Activated T-helper 1 cell treated with anti-CD3 and anti-CD28 coated beads, Interleukin-12 subunit alpha, Interleukin-12 subunit beta, Interleukin-2, Interleukin-4 antibody, amounts not matched to agents 30 ng/mL and 10 ng/mL and 1 ng/mL, durations not matched to agents 14 hours and 24 hours and 36 hours (primary cell): ENCODE data around the gene FBXO48. TPM values are rescaled to one million over a fixed set of nuclear protein-coding genes. Genes with fewer than 3 reads are reported as not detected.

ENCODE experiments used
- DNase-seq: peaks from one replicate; pipeline ENCODE4 v3.0.0; 2021; ENCODE audit warnings: low spot score
- H3K27ac Mint-ChIP-seq: one replicate; pipeline ENCODE4 v1.8.0; 2021; ENCODE audit warnings: mild to moderate bottlenecking, mixed read lengths
- H3K27me3 Mint-ChIP-seq: one replicate; pipeline ENCODE4 v1.8.0; 2022; ENCODE audit warnings: mild to moderate bottlenecking, moderate library complexity, mixed read lengths; ENCODE audit not compliant: insufficient read depth
- H3K36me3 Mint-ChIP-seq: one replicate; pipeline ENCODE4 v1.8.0; 2021; ENCODE audit warnings: low read depth, mixed read lengths
- H3K4me1 Mint-ChIP-seq: one replicate; pipeline ENCODE4 v1.8.0; 2021; ENCODE audit warnings: low read depth, mixed read lengths
- H3K4me3 Mint-ChIP-seq: one replicate; pipeline ENCODE4 v1.8.0; 2021; ENCODE audit warnings: mild to moderate bottlenecking, moderate library complexity, mixed read lengths
- H3K9me3 Mint-ChIP-seq: one replicate; pipeline ENCODE4 v1.8.0; 2021; ENCODE audit warnings: mixed read lengths
- intact Hi-C: fragments of 100-400 bp; cut with micrococcal nuclease; formaldehyde crosslinking; loops from one replicate; pipeline ENCODE4 v1.15.1; 2024
- total RNA-seq: library from RNA; stranded (reverse); gene quantifications from 2 replicates; pipeline ENCODE4 v1.2.3, GENCODE V29; 2022

The FBXO48 gene
- total RNA-seq, 1 donor from 2014 or later, result 1.4 TPM

DNA sequence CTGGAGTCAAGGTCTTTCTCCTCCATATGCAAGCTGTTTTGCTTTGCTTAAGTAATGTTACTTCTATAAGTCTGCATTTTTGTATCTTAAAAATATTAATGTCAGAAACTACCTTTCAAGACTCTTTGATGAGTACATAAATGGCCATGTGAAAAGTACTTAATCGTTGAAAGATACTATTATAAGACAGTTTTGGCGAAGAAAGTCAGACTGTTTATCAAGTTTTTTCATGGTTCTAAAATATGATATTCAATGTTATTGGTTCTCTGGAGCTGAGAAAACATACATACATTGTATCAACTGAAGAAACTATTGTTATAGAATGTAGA is 25.1 kb downstream of the FBXO48 start:
- Mint-ChIP-seq H3K27me3 (peaks cover 10% of the 10 kb centered on the region), H3K27ac (no peak overlapping the region), H3K9me3 (no peaks in the 10 kb centered on the region), H3K36me3 (no peaks in the 10 kb centered on the region), H3K4me3 (no peak overlapping the region), H3K4me1 (peaks cover 31% of the 10 kb centered on the region)
- no peak for DNase-seq
- intact Hi-C loops, result loop anchor here (1.0 to 2.0 kb wide), 10 partner anchors 18 to 320 kb away; partner anchors contain the start of genes APLF and FBXO48

DNA sequence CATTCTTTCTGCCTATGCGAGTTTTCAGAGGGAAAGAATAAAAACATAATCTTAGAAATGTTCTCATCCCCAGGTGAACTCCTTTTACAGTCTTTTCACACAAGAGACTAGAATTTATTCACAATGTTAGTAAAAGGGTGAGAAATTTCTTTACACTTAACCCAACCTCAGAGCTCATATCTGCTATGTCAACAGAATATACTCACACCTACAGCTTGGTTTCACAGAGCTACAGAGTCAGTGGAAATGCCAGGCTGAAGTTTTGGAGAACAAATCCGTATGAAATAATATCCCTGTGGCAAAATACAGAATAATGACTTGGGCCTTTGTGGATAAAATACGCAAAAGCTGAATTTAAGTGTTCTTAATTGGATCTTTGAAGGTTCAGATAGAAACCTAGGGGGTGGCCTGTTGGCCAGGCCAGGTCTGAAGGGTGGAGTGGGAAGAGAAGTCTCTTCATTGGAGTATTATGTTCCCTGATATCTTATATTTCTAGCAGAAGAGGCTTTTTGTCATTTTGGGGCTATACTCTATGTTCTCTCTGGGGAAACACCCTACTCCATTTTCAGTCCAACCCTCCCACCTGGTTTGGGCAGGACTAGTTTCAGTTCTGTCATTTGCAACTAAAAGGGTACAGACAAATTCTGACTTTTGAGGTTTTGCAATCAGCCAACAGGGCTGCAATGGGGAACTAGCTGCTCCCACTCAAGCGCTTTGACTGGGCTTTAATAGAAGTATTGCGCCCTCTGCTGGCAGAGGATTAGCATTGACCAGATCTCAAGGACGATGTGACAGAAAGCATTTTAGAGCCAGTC is 25.7 kb downstream of the FBXO48 start:
- H3K36me3 Mint-ChIP-seq, result no peaks in the 10 kb centered on the region
- intact Hi-C loops, result loop anchor here (1.0 to 2.0 kb wide), 10 partner anchors 17 to 319 kb away; partner anchors contain the start of genes APLF and FBXO48
- H3K27me3 Mint-ChIP-seq, result peaks cover 10% of the 10 kb centered on the region
- H3K9me3 Mint-ChIP-seq, result no peaks in the 10 kb centered on the region
- DNase-seq, result peak; percentile 76
- H3K27ac Mint-ChIP-seq, result peak overlapping the region; percentile 88
- H3K4me3 Mint-ChIP-seq, result peak overlapping the region; percentile 55
- H3K4me1 Mint-ChIP-seq, result peaks cover 31% of the 10 kb centered on the region

DNA sequence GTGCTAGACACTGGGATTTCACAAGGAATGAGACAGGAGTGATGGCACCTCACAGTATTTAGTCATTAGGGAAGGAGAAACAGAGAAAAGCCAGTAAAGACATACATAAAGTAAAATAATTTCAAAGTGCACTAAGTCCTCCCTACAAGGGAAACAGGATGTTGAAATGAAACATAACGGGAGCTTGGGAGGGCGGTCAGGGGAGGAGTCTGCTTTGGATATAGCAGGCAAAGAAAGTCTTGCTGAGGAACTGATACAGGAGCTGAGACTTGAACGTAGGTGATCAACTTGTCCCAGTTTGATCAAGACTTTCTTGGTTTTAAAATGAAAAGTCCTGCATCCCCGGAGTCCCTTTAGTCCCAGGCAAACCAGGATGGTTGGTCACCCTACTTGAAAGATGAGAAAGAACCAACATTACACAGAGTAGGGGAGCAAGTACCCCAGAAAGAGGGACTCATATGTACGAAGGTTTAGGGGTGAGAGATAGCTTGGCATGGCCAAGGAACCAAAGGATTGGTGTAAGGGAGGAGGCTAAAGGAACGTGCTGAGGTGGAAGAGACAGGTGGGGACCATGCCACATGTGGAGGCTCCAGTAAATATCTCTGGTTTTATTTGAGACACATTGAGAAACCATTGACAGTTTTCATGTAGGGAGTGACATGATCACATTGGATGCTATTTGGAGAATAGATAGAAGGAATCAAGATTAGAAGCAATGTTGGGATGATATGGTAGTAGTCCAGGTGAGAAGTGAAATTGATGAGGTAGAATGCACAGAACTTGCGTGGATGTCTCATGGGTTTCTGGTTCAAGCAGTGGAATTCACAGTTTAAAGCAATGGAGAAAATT is 28.4 kb downstream of the FBXO48 start:
- no peak overlapping the region for H3K4me3 Mint-ChIP-seq
- intact Hi-C loops, result no loop called here
- H3K9me3 Mint-ChIP-seq, result no peaks in the 10 kb centered on the region
- H3K27me3 Mint-ChIP-seq, result peaks cover 4% of the 10 kb centered on the region
- no peak overlapping the region for H3K27ac Mint-ChIP-seq
- H3K4me1 Mint-ChIP-seq, result peaks cover 31% of the 10 kb centered on the region
- H3K36me3 Mint-ChIP-seq, result peaks cover 1% of the 10 kb centered on the region
- DNase-seq, result no peak

DNA sequence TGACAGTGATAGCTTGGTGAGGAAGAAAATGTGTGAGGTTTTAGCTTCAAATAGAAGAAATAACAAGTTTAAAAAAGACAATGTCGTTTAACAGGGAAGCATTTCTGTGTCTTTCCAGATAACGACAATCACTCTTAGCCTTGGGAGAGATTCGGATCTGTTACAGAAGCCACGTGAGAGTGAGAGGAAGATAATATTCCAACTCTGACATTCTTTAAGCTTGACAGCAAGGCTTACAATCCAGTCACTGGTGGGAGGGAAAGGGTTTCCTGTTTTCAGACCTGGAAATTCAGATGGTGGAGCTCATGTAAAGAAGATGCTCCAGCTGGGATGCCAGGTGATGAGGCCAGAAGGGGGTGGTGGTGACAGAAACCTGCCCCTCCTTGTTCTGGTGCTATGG is 30.8 kb downstream of the FBXO48 start:
- H3K27me3 Mint-ChIP-seq, result peaks cover 4% of the 10 kb centered on the region
- DNase-seq, result no peak
- H3K4me1 Mint-ChIP-seq, result peaks cover 23% of the 10 kb centered on the region
- no peak overlapping the region for H3K27ac Mint-ChIP-seq
- peaks cover 1% of the 10 kb centered on the region for H3K36me3 Mint-ChIP-seq
- H3K9me3 Mint-ChIP-seq, result no peaks in the 10 kb centered on the region
- intact Hi-C loops, result no loop called here
- H3K4me3 Mint-ChIP-seq, result no peak overlapping the region

DNA sequence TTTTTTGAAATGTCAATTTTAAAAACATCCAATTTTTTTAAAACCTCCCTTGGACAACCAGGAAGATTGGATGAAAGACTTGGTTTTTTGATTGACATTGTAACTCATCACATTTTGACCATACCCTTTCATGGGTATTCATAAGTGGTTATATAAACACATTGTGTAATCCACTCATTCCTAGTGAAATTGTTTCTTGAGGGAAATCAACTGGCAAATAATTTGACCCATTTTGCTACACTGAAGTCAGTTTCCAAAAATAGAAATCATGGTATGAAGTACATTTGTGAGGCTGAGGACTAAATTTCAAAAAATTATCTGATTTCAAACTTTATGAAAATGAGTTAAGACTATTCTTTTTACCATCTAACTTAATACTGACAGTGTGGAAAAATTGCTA is 31.5 kb downstream of the FBXO48 start:
- DNase-seq, result no peak
- H3K9me3 Mint-ChIP-seq, result no peaks in the 10 kb centered on the region
- peaks cover 16% of the 10 kb centered on the region for H3K4me1 Mint-ChIP-seq
- intact Hi-C loops, result no loop called here
- H3K27me3 Mint-ChIP-seq, result peaks cover 4% of the 10 kb centered on the region
- no peak overlapping the region for H3K27ac Mint-ChIP-seq
- no peak overlapping the region for H3K4me3 Mint-ChIP-seq
- H3K36me3 Mint-ChIP-seq, result peaks cover 1% of the 10 kb centered on the region

DNA sequence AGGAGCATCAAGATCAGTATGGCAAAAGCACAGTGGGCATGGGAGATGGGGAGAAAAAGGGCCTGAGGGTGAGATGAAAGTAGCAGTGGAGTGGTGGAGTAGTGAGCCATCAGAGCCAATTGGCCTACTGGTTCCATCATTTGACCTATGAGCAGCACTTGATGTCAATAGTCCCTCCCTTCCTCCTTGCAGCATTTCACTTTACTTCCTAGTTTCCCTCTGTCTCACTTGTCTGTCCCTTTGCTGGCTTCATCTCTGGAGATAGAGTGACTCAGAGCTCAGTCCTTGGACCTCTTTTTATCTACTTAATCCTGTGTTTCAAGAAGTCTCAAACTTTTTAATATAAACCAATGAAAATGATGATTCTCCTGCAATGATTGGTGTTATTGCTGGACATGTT is 32.1 kb downstream of the FBXO48 start:
- Mint-ChIP-seq H3K4me3 (no peak overlapping the region), H3K27ac (no peak overlapping the region), H3K27me3 (peaks cover 7% of the 10 kb centered on the region), H3K4me1 (peaks cover 10% of the 10 kb centered on the region), H3K36me3 (peaks cover 1% of the 10 kb centered on the region), H3K9me3 (no peaks in the 10 kb centered on the region)
- intact Hi-C loops, result no loop called here
- no peak for DNase-seq

DNA sequence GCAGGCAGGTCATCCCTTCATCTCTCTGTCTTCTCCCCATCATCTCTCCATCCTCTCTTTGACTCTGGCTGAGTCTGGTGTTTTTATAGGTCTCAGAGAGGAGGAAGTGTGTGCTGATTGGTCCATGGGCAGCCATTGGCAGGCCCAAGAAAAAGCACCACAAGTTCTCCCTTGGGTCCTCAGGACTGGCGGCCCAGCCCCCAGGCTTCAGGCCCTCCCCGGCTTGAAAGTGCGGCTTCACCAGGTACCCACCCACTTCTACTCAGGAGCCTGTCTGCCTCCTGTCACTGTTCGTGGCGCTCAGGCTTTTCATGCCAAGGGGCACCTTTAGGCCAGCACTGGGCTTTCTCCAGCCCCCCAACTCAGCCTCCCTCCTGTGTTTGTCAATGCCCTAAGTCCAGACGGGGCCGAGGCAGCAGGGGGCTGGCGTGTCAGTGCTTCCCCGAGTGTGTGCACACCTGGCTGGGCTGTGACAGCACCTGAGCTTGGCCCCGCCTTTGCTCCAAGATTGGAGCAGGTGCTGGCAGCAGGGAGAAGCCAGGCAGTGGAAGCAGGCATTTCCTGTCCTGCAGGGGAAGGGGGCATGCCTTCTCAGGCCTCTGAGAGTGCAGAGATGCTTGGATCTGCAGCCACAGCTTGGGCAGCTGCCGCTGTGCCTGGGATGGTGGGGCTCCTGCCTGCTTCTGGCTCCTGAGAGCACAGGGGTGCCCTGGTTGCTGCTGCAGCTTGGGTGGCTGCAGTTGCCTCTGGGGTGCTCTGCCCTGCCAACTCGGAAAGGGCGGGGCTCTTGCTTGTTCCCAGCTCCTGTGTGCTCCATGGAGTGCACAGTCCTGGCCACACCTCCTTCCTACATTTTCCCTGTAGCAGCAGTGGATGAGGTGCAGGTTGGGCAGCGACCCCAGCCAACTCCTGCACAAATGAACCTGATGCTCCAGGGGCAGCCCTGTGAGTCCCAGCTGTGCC is 34.1 kb downstream of the FBXO48 start:
- Mint-ChIP-seq H3K36me3 (peaks cover 1% of the 10 kb centered on the region), H3K27me3 (peaks cover 7% of the 10 kb centered on the region), H3K4me1 (no peaks in the 10 kb centered on the region), H3K27ac (no peak overlapping the region), H3K9me3 (no peaks in the 10 kb centered on the region), H3K4me3 (no peak overlapping the region)
- intact Hi-C loops, result no loop called here
- DNase-seq, result no peak

DNA sequence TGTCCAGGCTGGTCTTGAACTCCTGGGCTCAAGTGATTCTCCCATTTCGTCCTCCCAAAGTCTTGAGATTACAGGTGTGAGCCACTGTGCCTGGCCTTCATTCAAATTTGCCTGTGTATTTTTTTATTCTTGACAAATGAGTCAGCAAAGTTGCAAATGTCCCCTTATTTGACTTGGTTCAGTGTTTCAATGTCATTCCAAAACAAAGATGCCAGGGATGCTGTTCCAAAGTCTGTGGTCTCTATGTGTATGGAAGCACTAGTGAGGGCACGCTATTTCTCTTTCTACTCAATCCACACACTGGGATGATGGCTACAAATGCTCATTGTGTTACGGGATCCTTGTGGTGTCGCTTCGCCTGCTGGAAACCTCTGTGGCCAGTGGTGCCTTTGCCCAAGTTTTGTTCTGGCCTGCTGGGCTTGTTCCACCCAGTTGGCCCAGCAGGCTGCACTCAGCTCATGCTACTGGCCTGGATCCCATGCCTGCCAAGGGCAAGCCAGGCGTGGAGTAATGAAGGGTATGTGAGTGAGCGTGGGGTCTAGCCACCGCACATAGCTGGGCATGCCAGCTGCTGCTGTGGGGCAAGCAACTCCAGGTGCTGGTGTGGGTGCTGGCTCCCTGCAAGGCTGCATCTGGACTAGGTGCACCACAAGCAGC is 35.6 kb downstream of the FBXO48 start:
- H3K9me3 Mint-ChIP-seq, result no peaks in the 10 kb centered on the region
- H3K36me3 Mint-ChIP-seq, result peaks cover 1% of the 10 kb centered on the region
- no peak for DNase-seq
- no peak overlapping the region for H3K4me3 Mint-ChIP-seq
- H3K27me3 Mint-ChIP-seq, result peaks cover 7% of the 10 kb centered on the region
- intact Hi-C loops, result no loop called here
- H3K27ac Mint-ChIP-seq, result no peak overlapping the region
- peaks cover 8% of the 10 kb centered on the region for H3K4me1 Mint-ChIP-seq

DNA sequence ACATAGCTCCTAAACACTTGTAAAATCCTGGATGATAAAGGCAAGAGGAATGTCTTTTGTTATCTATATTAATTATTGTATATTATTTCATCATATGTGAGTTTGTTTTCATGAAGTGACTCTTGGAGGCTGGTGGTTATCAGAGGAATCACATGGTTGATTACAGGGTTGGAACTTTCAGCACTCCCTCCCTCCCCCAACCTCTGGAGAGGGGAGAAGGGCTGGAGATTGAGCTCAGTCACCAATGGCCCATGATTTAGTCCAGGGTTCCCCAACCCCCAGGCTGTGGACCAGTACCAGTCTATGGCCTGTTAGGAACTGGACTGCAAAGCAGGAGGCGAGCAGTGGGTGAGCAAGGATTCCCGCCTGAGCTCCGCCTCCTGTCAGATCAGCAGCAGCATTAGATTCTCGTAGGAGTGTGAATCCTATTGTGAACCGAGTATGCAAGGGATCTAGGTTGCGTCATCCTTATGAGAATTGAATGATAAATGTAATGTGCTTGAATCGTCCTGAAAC is 37.7 kb downstream of the FBXO48 start:
- peaks cover 4% of the 10 kb centered on the region for H3K27me3 Mint-ChIP-seq
- intact Hi-C loops, result no loop called here
- H3K4me3 Mint-ChIP-seq, result no peak overlapping the region
- H3K27ac Mint-ChIP-seq, result no peak overlapping the region
- H3K9me3 Mint-ChIP-seq, result no peaks in the 10 kb centered on the region
- DNase-seq, result no peak
- H3K36me3 Mint-ChIP-seq, result no peaks in the 10 kb centered on the region
- peaks cover 8% of the 10 kb centered on the region for H3K4me1 Mint-ChIP-seq

DNA sequence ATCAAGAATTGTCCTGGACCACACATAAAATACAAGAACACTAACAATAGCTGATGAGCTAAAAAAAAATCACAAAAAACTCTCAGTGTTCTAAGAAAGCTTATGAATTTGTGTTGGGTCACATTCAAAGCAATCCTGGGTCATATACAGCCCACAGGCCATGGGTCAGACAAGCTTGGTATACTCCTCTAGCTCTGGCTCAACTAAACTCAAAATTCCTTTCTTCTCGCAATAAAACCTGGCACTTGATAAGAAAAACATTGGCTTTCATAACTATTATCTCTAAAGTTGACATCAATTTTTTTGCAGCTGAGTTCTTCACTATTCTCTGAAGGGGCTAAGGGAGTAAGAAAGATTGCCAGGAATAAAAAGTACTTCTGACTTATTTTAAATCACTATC is 38.3 kb downstream of the FBXO48 start:
- H3K27me3 Mint-ChIP-seq, result peaks cover 4% of the 10 kb centered on the region
- no peak for DNase-seq
- H3K9me3 Mint-ChIP-seq, result no peaks in the 10 kb centered on the region
- intact Hi-C loops, result no loop called here
- no peak overlapping the region for H3K27ac Mint-ChIP-seq
- H3K4me3 Mint-ChIP-seq, result no peak overlapping the region
- peaks cover 8% of the 10 kb centered on the region for H3K4me1 Mint-ChIP-seq
- no peaks in the 10 kb centered on the region for H3K36me3 Mint-ChIP-seq

DNA sequence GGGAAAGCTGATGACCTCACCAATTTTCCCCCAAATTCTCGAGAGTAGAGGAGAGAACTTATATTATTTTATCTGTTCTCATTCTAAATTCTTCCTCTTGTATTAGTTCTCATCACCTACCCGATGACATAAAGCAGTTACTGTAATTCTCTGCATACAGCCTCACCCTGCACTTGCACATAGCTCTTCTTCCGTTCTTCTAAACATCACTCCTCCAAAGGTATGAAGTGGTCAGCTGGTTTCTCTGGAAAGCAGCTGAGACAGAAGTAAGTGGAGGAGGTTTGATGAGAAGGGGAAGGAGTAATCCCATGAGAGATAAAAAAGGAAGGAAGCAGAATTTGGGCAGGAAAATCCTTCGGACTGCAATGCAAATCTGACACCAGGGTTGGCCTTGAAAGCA is 39.0 kb downstream of the FBXO48 start:
- H3K36me3 Mint-ChIP-seq, result no peaks in the 10 kb centered on the region
- intact Hi-C loops, result no loop called here
- no peaks in the 10 kb centered on the region for H3K9me3 Mint-ChIP-seq
- DNase-seq, result no peak
- H3K4me1 Mint-ChIP-seq, result peaks cover 8% of the 10 kb centered on the region
- H3K4me3 Mint-ChIP-seq, result no peak overlapping the region
- no peak overlapping the region for H3K27ac Mint-ChIP-seq
- peaks cover 4% of the 10 kb centered on the region for H3K27me3 Mint-ChIP-seq
